Kidney glomerular epithelial cell (primary cell): ENCODE data around the gene ATF6B.

Experiments used
- DNase-seq: peaks from one replicate; lab custom pipeline; 2025; lab: John Stamatoyannopoulos, UW

ATF6B gene

GRCh38 chr6:32127717-32128592 lies at the start of gene ATF6B:
TSS of gene ATF6B (minus strand) at chr6:32128246. CDS start at chr6:32128207, 39 bp downstream.
- DNase-seq: peak; percentile 100

DNA sequence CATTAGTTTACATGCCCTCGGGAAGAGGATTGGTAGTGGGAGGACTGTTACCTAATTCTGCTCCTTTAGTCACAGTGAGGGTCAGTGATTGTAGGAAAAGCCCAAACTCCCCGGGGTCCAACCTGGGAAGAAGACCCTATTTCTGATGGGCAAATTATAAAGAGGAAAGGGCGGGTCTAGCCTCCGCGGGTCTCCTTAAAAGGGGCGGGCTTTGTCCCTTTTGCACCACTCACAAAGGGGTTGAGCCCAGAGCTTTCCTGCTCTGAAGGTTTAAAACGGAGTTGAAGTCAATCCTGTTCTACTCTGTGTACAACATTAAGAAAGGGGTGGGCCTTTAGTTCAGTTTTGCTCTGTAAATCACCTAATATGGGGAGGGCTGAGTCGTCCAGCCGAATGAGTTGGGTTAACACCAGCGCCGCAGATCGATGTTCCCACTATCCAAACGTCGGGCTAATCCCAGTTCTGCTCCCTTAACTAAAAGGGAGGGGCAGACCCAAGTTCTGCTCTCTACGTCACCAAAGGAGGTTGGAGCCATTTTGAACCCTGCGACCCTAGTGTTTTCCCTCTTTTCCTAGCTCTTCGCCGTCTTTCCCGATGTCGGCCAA lies 49.2 kb upstream of the ATF6B start:
- DNase-seq: no peak

DNA sequence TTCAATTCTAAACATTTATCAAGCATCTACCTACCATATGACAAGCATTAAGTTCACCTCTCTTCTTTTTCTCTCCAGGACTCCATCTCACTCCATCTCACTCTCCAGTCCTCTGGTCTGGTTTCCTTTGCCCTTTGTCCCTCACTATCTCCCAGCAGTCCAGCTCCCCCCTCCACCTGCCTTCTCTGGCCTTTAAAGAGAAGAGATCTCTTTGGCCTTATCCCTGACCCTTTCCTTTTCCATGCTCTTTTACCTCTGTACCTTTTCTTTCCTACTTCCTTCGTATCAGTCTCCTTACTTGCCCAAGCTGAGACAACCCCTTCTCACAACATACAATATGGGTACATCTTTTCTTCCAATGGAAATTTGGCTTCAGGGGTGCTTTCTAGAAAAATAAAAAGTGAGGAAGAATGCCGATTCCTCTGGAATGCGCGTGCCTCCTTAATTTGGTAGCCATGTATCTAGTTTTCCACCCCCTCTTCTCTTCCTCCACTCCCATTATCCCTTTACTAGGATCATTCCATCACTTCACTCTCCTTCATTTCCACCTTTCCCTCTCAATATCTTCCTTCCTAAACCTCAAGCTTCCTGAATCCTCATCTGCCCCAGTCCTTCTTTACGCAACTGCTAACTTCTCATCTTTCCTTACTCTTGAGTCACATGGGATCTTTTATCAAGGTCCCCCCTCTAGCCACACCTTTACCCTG lies 48.6 kb upstream of the ATF6B start:
- DNase-seq: peak; percentile 25

- DNase-seq: peak; percentile 95
Measured at GRCh38 chr6:32175711-32176475, 47.8 kb upstream of the ATF6B start, which contains the start of gene AGPAT1. TSS of gene AGPAT1 (minus strand) at chr6:32176084. CDS start at chr6:32171496, 4,588 bp downstream.

DNA sequence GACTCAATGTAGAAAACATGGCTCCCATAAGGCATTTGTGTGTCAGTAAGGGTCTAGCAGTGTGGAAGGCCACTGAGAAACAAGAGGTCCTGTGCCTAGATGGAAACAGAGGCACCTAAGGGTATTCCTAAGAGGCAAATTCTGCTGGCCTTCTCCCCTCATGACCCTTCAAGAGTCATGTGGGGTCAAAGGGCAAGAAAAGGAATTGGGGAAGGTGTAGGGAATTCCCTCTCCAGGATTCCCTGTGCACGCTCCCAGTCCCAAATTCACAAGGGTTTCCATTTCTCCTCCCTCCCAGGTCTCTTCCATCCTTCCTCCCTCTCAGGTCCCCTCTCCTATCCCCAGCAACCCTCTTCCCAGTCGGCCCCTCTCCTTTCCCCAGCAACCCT lies 47.3 kb upstream of the ATF6B start:
- DNase-seq: no peak

- DNase-seq: no peak
Measured at GRCh38 chr6:32174416-32174815, 46.4 kb upstream of the ATF6B start.

- no peak for DNase-seq
Measured at GRCh38 chr6:32173051-32173727, 45.1 kb upstream of the ATF6B start.

DNA sequence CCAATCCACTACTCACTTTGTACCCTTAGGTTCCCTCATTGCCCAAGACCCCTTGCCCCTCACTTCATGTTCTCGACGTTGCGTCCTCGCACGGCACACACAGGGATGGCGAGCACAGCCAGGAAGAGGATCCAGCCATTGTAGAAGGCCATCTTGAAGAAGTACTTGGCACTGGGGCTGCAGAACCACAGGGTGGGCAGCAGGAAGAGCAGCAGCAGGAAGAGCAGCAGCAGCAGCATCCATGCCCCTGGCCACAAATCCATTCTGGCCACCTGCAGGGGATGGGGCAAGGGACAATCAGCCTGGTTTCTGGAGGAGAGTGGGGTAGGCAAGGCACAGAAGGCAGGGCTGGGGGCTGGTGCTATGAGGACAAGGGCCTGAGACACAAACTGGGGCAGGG lies 43.2 kb upstream of the ATF6B start:
- DNase-seq: no peak

DNA sequence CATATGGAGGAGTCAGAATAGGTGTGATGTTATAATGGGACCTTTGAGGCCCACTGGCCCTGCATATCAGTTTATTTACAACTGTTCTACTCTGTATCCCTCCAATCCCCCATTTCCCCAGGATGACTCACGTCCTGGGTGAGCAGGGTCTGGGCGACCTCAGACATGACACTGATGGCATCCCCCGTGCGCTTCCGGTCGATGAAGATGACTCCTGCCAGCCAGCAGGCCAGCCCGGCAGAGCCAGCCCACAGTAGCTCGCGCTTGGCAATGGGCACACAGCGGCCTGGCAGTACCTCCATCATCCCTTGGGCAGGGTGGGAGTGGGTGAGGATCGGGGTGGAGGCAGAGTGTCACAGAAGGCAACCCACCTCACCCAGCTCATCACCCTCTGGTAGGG lies 42.2 kb upstream of the ATF6B start:
- no peak for DNase-seq

- DNase-seq: no peak
Measured at GRCh38 chr6:32168807-32169591, 41.0 kb upstream of the ATF6B start.

DNA sequence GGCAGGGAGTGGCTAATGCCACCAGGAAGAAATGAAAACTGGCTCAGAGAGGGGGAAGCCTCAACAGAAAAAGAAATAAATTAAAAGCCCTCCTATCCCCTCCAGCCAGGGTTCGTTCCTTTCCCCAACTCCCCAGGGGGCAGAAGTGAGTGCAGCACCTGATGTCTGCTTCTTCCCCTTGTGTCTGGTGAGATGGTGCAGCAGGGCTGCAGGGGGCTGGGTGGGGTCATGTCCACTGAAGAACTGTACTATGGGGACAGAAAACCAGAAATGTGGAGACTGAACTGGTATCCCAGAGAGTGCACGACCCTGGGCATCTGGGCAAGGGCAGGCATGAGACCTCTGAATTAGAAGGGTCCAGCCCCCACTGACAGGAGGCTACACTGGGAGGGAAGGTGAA lies 40.3 kb upstream of the ATF6B start:
- no peak for DNase-seq

GRCh38 chr6:32167761-32168262 lies 39.8 kb upstream of the ATF6B start:
- no peak for DNase-seq

DNA sequence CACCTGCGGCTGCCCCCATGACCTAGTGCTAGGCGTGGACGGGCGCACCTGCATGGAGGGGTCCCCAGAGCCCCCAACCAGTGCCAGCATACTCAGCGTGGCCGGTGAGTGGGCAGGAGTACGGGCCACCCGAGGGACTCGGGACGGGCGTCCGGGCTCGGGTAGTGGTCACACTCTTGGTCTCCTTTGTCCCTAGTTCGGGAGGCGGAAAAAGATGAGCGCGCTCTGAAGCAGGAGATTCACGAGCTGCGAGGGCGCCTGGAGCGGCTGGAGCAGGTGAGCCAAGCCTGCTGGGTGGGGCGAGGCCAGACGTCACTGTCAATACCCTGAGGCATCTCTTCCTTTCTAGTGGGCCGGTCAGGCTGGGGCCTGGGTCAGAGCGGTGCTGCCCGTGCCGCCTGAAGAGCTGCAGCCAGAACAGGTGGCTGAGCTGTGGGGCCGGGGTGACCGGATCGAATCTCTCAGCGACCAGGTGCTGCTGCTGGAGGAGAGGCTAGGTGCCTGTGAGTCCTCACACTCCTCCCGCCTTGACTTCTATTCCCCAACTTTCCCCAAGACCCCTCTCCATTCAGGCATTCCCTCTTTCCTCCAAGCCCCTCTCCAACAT lies 39.2 kb upstream of the ATF6B start:
- DNase-seq: no peak

- no peak for DNase-seq
Measured at GRCh38 chr6:32166411-32167061, 38.5 kb upstream of the ATF6B start.

- DNase-seq: no peak
Measured at GRCh38 chr6:32164295-32164694, 36.2 kb upstream of the ATF6B start, which contains the start of gene EGFL8. TSS of gene EGFL8 (plus strand) at chr6:32164595. CDS start at chr6:32166166, 1,571 bp downstream.

DNA sequence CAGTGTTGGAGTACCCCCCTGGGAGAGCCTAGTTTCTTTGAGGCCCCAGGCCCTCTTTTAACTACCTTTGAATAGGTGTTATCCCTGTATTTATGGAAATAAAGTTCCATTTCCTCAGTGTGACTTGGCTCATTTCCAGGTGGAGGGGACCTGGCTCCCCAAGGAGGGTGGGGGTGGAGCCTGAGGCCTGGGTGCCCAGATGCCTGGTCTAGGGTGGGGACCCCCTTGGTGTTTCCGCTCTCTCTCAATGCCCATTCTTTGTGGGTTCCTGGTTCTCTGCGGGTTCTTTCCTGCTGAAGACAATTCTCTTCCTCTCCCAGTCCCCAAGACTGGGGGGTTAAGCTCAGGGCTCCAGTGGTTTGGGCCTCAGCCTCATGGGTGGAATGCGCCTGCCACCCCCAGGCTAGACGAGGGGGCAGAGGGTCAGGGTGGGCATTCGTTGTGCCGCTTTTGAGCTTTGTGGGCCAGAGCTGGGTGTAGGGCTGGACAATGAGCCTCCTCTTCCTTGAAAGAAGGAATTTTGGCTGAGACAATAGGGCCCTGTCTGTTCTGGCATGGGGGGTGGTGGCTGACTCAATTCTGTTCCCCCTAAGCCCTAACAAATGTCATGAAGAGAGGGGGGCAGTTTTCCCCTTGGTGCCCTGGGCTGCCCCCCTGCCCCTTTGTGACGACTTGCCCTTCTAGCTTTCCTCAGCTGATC lies 35.7 kb upstream of the ATF6B start:
- DNase-seq: no peak

DNA sequence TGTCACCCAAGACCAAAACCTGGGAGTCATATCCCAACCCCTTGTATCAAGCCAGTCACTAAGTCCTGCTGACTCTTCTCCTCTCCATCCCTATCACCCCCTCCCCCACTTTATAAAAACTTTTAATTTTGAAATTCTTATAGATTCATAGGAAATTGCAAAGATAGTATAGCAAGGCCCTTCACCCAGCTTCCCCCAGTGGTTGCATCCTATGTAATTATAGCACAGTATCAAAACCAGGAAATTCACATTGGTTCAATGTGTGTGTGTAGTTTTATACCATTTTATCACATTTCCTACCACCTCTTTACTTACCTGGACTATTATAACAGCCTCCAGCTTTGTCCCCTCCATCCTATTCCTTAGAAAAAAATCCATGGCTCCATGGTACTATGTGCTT lies 30.0 kb upstream of the ATF6B start:
- no peak for DNase-seq

DNA sequence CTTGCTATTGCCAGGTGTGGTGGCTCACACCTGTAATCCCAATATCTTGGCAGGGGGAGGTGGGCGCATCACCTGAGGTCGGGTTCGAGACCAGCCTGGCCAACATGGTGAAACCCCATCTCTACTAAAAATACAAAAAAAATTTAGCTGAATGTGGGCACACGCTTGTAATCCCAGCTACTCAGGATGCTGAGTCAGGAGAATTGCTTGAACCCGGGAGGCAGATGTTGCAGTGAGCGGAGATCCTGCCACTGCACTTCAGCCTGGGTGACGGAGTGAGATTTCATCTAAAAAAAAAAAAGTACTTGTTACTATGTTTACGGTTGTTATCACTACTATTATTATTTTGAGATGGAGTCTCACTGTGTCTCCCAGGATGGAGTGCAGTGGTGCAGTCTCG lies 28.8 kb upstream of the ATF6B start:
- no peak for DNase-seq
